Fibroblast of the aortic adventitia (primary cell): Measurements from ENCODE around the gene FOXP1. TPM values are rescaled to one million over a fixed set of nuclear protein-coding genes. Genes with fewer than 3 reads are reported as not detected.

ENCODE experiments used
- DNase-seq: peaks from one replicate; pipeline ENCODE4 v3.0.0-alpha.2; 2010; ENCODE audit warnings: low read depth
- H3K4me3 ChIP-seq: 2 replicates; pipeline ENCODE4 v1.5.1; 2011; ENCODE audit warnings: low read depth, mild to moderate bottlenecking, control low read depth, low read length, moderate library complexity
- total RNA-seq: library from RNA; depleted of rRNA; stranded (reverse); fragments of >200 nt; gene quantifications from 2 replicates; pipeline ENCODE4 v1.2.3, GENCODE V29; 2012; ENCODE audit warnings: low replicate concordance
- TF ChIP-seq, protein P1 (sequence below): IDR thresholded peaks from 2 replicates; pipeline ENCODE4 v1.5.1; 2011; ENCODE audit warnings: mild to moderate bottlenecking, low read length, control low read depth, inconsistent platforms; ENCODE audit not compliant: insufficient read depth

Gene FOXP1
- total RNA-seq, 1 donor, result 115 TPM

DNA sequence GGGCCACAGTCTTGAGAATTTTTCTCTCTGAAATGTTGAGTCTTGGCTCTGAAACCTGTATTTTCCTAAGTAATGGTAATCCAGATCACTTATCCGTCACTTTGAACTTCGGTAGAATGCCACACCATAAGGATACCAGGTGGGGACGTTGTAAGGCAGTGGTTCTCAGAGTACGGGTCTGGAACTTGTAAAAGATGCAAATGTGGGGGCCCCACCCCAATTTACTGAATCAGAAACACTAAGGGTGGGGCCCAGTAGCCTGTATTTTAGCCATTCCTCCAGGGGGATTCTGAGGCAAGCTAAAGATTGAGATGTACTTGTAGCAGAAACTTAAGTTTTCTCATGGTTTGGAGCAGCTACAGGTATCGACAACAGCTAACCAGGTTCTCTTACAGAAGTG lies 555.3 kb downstream of the FOXP1 start:
- H3K4me3 ChIP-seq, result no peak overlapping the region
- TF ChIP-seq, protein P1, sequence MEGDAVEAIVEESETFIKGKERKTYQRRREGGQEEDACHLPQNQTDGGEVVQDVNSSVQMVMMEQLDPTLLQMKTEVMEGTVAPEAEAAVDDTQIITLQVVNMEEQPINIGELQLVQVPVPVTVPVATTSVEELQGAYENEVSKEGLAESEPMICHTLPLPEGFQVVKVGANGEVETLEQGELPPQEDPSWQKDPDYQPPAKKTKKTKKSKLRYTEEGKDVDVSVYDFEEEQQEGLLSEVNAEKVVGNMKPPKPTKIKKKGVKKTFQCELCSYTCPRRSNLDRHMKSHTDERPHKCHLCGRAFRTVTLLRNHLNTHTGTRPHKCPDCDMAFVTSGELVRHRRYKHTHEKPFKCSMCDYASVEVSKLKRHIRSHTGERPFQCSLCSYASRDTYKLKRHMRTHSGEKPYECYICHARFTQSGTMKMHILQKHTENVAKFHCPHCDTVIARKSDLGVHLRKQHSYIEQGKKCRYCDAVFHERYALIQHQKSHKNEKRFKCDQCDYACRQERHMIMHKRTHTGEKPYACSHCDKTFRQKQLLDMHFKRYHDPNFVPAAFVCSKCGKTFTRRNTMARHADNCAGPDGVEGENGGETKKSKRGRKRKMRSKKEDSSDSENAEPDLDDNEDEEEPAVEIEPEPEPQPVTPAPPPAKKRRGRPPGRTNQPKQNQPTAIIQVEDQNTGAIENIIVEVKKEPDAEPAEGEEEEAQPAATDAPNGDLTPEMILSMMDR, result no peak
- no peak for DNase-seq

DNA sequence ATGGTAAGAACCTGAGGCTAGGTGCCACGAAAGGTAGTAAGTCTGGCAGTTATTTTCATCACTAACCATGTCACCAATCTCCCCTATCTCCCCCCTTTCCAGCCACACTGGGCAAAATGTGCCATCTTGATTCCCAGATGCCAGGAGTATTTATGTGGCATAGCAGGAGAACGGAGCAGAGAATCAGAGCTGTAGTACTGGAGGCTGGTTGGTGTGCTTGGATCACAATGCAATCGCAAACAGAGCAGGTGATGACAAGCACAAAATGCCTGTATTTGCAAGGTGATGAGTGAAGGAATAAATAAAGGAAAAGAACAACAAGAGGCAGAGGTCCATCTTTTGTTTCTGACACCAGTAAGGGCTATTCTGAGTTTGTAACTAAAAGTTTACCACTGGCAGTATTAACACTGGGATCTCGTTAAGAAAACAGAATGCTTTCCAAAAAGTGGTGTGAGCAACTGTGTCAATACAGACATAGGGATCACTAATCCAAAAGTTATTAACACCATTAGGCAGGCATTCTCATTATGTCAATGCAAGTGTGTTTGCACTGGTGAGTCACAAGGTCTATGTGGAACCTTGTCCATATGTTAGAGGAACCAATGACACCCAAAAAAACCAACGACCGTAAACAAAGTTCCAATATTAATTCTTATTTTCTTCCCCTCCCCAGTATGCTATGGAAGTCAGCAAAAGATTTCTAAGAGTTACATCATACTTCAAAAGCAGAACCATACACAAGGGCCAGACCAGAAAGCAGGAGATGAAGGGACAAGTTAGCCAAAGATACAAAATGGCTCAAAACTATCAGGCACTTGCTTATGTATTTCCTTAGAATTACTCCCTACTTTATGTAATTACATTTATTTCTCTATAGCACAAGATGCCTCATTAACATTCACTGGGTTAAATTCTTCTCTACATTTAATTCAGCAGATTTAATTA lies 556.6 kb downstream of the FOXP1 start:
- TF ChIP-seq, protein P1, result no peak
- peak; percentile 65 for DNase-seq
- no peak overlapping the region for H3K4me3 ChIP-seq

DNA sequence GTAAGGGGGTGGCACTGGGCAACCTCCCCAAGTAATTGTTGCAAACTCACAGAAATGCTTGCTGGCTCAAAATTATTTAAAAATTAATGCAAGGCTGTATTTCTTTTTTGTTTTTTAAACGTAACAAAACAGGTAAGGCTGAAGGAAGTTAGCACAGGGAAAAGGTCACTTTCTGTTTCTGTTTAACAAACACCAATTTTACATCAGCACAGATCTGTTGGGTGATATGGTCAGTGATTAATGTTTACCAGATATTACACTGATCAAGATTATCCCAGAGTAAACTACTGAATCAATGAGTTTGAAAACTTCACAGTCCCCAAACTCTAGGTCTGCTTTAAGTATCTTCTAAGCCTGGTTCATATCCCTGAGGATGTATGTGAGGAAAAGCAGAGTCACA lies 558.0 kb downstream of the FOXP1 start:
- no peak overlapping the region for H3K4me3 ChIP-seq
- DNase-seq, result no peak
- TF ChIP-seq, protein P1, result no peak

DNA sequence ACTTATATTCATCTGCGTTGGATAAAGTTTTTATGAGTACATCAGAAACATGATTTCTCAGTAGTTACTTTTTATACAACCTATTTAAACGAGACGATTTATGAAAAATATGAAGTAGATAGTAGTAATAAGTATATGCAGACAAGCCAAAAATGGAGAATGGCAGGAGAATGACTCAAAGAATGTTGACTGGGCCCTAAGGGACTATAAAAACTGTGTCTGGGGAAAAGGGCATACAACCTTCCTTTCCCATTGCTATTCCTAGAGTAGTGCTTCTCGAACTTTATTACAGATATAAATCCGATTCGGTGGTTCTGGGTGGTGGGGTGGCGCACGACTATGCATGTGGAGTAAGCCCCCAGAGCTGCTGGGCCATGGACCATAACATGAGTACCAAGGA lies 558.5 kb downstream of the FOXP1 start:
- H3K4me3 ChIP-seq, result no peak overlapping the region
- DNase-seq, result no peak
- TF ChIP-seq, protein P1, result no peak

DNA sequence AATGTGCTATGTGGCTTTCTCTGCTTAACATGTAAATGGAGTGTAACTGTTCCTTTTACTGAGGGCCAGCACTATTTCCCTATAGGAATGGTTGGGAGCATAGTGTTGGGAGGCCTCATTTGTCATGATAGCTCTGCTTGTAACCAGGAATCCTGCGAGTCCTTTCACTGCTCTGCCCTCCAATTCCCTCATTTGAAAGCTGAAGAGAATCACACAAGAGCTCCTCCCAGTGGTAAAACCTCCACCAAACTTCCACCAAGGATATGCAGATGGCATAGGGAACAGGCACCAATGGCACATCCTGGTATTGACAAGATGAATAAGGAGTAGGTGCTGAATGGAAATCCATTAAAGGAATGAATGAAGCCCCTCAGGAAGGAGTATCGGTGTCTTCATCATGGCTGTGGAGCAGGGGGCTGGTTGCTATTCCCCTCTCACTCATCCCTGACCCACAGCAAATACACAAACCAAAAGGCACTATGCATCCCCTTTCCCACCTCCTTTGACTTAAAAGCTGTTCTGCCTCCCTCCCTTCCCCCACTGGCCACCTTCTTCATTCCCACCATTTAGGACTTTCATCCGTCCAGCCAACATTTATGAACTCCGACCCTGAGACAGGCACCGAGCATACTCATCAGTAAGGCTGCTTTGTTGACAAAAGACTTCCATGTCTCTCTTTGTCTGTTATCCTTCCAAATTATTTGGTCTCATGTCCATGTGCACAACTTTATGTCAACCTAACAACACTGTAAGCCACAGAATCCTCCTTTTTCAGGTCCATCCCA lies 560.8 kb downstream of the FOXP1 start:
- DNase-seq, result peak; percentile 15
- no peak overlapping the region for H3K4me3 ChIP-seq
- TF ChIP-seq, protein P1, result peak; percentile 28

DNA sequence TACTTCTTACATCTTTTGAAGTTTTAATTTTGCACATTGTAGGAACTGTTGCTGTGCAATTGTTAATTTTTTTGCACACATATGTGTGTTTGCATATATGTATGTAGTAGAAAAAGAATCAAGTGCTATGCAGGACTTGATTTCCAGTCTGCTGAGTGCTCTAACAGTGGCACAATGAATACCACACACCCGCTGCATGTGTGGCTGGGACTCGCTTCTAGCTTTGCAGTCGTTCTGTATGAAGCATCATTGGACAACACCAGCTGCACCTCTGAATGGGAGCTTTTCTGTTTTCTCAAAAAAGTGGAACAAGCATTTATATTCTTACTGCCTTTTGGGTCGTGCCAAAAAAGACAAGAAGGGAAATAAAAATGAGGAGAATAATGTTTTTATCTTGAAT lies 564.7 kb downstream of the FOXP1 start:
- H3K4me3 ChIP-seq, result no peak overlapping the region
- no peak for DNase-seq
- TF ChIP-seq, protein P1, result no peak
